Astrocyte of the spinal cord (primary cell): ENCODE results near the gene ADAM19.

Experiments used
- DNase-seq: peaks from one replicate; pipeline ENCODE4 v3.0.0; 2011; ENCODE audit warnings: low read depth, low spot score
- H3K4me3 ChIP-seq: 2 replicates; pipeline ENCODE4 v1.5.1; 2011; ENCODE audit warnings: low read depth, mild to moderate bottlenecking, low read length, moderate library complexity
- in situ Hi-C: cut with HindIII; loops from 2 replicates; pipeline ENCODE4 v1.10.0; 2017; ENCODE audit warnings: low sequenced_read_pairs
- TF ChIP-seq, protein P1 (sequence below): IDR thresholded peaks from 2 replicates; pipeline ENCODE4 v1.5.1; 2012; ENCODE audit warnings: low read depth, mild to moderate bottlenecking, low read length, inconsistent platforms

The ADAM19 gene

GRCh38 chr5:157540707-157541446 lies 34.7 kb downstream of the ADAM19 start:
- in situ Hi-C loops: no loop called here
- peak; percentile 77 for DNase-seq
- H3K4me3 ChIP-seq: no peak overlapping the region
- TF ChIP-seq, protein P1, sequence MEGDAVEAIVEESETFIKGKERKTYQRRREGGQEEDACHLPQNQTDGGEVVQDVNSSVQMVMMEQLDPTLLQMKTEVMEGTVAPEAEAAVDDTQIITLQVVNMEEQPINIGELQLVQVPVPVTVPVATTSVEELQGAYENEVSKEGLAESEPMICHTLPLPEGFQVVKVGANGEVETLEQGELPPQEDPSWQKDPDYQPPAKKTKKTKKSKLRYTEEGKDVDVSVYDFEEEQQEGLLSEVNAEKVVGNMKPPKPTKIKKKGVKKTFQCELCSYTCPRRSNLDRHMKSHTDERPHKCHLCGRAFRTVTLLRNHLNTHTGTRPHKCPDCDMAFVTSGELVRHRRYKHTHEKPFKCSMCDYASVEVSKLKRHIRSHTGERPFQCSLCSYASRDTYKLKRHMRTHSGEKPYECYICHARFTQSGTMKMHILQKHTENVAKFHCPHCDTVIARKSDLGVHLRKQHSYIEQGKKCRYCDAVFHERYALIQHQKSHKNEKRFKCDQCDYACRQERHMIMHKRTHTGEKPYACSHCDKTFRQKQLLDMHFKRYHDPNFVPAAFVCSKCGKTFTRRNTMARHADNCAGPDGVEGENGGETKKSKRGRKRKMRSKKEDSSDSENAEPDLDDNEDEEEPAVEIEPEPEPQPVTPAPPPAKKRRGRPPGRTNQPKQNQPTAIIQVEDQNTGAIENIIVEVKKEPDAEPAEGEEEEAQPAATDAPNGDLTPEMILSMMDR: no peak

GRCh38 chr5:157540124-157540523 lies 35.5 kb downstream of the ADAM19 start:
- in situ Hi-C loops: no loop called here
- H3K4me3 ChIP-seq: no peak overlapping the region
- TF ChIP-seq, protein P1: no peak
- no peak for DNase-seq

GRCh38 chr5:157539503-157540022 lies 36.0 kb downstream of the ADAM19 start:
- in situ Hi-C loops: no loop called here
- no peak for DNase-seq
- no peak overlapping the region for H3K4me3 ChIP-seq
- TF ChIP-seq, protein P1: no peak

DNA sequence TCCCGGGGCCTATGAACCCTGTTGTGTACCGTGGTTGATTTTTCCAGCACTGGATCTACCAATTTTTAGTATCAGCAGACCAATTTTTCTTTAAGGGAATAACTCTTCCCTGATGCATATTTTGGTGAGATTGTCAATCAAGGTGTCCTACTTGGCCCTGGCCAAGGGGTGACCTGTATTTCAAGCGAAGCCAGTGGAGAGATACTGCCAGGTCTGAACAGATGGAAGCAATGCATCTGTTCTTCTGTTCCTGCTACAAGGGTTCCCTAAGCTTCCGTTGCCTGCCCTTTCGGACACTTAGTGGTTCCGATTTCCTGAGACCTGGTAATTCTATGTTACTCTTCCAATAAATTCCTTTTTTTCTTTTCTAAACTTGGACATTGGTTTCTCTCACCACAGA lies 37.3 kb downstream of the ADAM19 start:
- TF ChIP-seq, protein P1: no peak
- in situ Hi-C loops: no loop called here

DNA sequence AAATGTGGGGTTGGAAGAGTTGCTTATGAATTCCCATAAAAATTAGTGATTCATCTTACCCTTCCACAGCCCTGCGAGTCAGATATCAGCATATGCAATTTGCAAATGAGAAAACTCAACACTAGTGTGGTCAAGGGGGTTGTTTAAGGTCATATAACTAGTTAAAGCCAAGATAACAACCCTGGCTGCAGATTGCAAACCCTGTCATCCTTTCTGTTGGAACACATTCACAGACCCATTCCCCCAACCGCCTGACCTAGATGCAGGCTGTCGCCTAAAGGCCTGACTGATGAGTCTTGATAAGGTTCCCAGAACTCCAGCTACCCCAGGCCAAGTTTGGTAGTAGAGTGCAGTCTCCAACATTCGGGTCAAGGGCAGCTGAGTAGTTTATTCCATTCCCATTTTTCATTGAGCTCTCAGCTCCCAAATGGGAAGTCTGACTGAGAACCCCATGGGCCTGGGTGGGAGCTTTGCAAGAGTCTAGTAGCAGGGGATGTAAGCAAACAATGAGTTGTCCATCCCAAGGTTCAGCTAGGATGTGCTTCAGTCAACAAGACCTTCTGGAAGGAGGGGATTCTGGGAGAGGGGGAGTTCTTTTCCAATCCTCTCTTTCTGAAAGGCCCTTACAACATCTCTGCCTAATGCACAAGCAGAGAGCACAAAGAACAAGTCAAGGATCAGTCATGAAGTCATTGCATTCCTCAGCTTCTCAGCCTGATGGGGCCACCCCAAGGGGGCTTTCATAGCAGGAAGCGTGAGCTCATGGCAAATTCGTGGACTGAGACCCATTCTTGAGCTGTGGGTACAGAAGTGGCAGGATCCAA lies 40.3 kb downstream of the ADAM19 start:
- TF ChIP-seq, protein P1: no peak
- in situ Hi-C loops: no loop called here
- peak; percentile 55 for DNase-seq

More for the DNA sequence above, 37.3 kb downstream of the ADAM19 start:
- DNase-seq: no peak
- H3K4me3 ChIP-seq: no peak overlapping the region

DNA sequence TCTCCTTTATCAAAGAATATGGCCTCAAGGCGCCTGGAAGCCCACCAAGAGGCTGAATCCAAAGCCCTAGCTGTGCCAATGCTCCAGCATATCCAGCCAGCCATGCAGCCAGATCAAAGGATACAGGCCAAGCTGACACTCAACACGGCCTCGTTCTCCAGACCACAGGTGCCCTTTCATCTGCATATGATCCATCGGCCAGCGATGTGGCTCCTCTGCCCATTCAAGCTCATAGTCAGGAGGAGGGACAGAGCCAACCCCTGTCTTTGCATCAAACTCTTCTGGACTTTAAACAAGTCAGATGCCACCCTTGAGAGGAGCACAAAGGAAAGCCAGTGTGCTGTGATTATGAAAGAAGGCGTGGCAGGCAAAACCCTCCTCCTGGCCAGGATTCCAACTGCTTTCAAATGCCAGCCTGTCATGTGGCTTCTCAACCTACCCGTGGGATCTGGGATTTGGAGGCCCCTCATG lies 42.5 kb downstream of the ADAM19 start:
- in situ Hi-C loops: no loop called here
- no peak overlapping the region for H3K4me3 ChIP-seq
- TF ChIP-seq, protein P1: no peak
- no peak for DNase-seq

More for the DNA sequence above, 40.3 kb downstream of the ADAM19 start:
- H3K4me3 ChIP-seq: no peak overlapping the region
